GM12873 (cell line): Measurements from ENCODE around the gene RNLS.

ENCODE experiments used
- TF ChIP-seq, protein P1 (sequence below): IDR thresholded peaks from 2 replicates; pipeline ENCODE4 v1.5.1; 2012; ENCODE audit warnings: low read depth, mild to moderate bottlenecking, moderate library complexity, low read length, control low read depth; ENCODE audit not compliant: insufficient read depth; ENCODE audit errors: missing control alignments

The RNLS gene

DNA sequence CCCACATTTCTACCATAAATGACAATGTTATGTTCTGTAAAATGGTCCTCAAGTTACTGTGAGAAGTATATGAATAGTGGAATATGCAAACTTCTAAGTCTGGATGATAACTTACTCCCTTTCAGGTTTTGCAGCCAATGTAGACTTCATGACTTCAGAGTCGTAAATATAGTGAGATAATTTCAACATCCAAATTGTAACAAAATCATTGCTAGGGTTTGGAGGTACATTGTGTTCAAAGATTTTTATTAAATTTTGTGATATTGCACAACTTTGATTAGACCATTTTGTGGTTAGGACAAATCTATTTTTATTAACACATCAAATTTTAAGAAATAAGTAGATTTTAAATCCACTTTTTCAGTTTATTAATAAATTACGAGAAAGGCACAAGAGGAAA is 270.3 kb downstream of the RNLS start:
- TF ChIP-seq, protein P1, sequence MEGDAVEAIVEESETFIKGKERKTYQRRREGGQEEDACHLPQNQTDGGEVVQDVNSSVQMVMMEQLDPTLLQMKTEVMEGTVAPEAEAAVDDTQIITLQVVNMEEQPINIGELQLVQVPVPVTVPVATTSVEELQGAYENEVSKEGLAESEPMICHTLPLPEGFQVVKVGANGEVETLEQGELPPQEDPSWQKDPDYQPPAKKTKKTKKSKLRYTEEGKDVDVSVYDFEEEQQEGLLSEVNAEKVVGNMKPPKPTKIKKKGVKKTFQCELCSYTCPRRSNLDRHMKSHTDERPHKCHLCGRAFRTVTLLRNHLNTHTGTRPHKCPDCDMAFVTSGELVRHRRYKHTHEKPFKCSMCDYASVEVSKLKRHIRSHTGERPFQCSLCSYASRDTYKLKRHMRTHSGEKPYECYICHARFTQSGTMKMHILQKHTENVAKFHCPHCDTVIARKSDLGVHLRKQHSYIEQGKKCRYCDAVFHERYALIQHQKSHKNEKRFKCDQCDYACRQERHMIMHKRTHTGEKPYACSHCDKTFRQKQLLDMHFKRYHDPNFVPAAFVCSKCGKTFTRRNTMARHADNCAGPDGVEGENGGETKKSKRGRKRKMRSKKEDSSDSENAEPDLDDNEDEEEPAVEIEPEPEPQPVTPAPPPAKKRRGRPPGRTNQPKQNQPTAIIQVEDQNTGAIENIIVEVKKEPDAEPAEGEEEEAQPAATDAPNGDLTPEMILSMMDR: no peak

DNA sequence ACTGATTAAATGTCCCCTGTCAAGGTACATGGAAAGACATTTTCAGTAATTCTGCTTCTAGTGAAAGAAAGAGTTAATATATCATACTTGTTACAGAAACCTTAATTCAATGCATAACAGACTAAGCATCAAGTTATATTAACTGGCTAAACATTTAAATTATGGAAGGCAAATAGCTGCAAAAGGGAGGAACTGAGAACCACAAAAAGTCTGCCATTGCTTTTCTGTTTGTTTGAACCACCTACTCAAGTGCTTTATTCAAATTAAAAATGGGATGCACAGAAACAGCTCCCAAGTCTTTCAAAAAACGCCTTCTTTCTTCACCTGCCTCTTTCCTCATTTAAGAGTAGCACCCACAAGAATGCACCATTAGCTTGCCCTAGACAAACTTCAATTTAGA is 271.9 kb downstream of the RNLS start:
- TF ChIP-seq, protein P1: no peak

DNA sequence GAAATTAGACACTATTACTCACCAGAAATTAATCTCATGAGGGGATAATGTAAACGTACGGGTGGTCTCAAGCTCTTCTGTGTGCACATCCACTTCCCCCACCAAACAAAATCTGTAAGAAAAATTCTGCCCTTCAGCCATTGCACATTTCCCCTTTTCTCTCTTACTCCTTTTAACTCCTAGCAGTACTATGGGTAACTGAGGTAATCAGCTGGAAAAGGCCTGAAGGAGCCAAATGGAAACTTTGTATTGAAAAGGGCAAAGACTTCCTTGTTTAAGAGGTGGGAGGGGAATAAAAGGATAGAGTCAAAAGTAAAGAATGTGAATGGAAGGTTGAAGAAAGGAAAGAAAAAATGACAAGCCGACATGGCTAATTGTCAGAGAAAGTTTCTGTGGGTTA is 273.8 kb downstream of the RNLS start:
- TF ChIP-seq, protein P1: no peak

DNA sequence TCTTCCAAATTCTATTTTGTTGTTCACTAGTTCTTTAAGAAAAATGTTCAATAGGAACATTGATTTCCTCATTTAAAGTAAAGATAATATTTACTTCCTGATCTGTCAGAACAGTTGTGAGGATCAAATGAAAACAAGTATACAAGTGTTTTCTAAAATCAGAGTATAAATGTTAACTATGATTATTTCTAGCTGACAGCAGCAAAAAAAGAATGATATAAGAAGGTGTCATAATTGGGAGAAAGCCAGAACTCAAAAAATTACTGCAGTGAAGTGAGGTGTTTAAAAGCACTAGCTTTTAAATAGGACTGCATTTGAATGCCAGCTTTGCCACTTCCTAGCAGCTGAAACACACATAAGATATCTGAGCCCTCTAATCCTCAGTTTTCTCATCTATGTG is 283.3 kb downstream of the RNLS start:
- TF ChIP-seq, protein P1: no peak

DNA sequence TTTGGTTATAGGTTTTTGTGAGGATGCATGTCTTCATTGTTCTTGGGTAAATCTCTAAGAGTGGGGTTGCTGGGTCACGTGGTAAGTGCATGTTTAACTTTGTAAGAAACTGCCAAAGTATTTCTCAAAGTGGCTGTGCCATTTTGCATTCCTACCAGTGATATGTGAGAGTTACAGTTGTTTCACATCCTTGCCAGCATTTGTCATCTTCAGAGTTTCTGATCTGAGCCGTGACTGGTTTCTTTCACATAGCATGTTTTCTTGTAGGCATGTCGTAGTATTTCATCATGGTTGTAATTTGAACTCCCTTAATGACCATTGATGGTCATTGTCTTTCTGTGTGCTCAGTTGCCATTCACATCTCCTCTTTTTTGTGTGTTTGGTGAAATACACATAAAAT is 286.0 kb downstream of the RNLS start:
- TF ChIP-seq, protein P1: no peak

DNA sequence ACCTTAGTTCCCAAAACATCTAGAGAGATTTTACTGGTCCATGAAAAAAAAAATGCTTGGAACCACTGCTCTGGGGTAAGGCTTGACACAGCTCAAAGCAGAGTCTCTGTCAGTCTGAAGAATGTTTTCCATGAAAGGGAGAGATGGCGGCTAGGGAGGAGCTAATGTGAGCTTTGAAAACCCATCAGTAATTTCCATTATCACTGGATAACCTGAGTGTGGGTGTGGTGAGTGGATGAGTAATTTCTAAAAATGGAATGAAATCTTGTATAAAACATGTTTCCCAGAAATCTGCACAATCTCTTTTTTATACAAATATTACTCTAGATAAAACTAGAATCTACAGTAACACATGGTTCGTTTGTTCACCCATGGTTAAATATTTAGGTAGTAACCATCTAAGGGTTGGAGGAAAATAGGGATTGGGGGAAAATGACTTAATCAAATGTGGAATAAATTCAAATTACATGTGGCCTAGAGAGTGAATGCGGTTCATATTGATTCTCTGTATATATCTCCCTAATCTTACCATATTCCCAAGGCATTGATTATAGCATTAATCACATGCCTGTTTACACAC is 289.4 kb downstream of the RNLS start:
- TF ChIP-seq, protein P1: no peak

DNA sequence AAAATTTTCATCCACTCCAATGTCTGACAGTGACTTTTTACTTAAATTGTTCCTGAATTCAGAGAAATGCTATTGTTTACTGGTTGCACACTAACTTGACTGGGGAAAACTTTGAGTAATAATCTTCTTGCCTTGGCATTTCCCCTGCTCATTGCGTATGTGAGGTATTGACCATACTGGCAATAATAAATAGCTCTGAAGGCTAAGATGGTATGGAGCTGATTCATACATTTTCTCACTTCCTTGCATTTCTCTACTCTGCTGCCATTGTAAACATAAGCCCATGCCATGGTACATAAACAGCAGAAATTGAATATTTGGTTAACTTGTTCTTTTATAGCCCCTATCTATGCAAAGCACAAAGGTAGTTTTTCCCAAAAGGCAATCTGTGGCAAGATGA is 290.0 kb downstream of the RNLS start:
- TF ChIP-seq, protein P1: no peak
